Measurements from ENCODE around the gene KRTAP6-1. TPM values are rescaled to one million over a fixed set of nuclear protein-coding genes. Genes with fewer than 3 reads are reported as not detected.

The KRTAP6-1 gene
- total RNA-seq (2014; rRNA removed; shearing (Covaris generic)): not detected in 2 replicates

- Histone ChIP-seq H3K27me3 (ENCODE audit: control insufficient read depth, insufficient read depth, low read length) (no peaks in the 10 kb centered on the region), H3K36me3 (replicated peaks; ENCODE audit: control insufficient read depth, insufficient read depth, low read length) (no peaks in the 10 kb centered on the region), H3K4me3 (ENCODE audit: insufficient read depth, low read depth, low read length) (no peak within 1 kb of the TSS)
- DNase-seq: no peak
Observed at GRCh38 chr21:30613836-30614235, at the start of gene KRTAP6-1. Gene KRTAP6-1 (minus strand): TSS chr21:30613930. CDS start chr21:30613904, 26 bp downstream.

DNA sequence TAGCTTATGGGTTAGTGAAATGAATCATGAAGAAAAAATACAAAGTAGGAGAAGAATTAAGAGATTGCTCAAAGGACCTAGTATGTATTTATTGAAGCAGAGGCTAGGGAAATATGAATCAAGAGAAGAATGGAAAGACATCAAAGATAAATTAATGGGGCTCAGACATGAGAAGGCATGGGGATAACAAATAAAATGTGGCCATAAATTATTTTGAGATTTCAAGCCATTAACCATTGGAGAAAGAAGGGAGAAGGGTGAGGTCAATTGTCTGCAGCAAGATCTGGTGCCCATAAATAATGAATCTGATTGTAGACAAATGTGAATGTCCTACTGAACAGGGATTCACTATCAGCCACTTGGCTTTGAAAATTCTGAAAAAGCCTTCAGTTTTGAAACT lies 39.2 kb upstream of the KRTAP6-1 start:
- no peak for DNase-seq
- no peaks in the 10 kb centered on the region for H3K36me3 ChIP-seq (replicated peaks; ENCODE audit: control insufficient read depth, insufficient read depth, low read length)
- no peak overlapping the region for H3K4me3 ChIP-seq (ENCODE audit: insufficient read depth, low read depth, low read length)
- H3K27me3 ChIP-seq (ENCODE audit: control insufficient read depth, insufficient read depth, low read length): no peaks in the 10 kb centered on the region

DNA sequence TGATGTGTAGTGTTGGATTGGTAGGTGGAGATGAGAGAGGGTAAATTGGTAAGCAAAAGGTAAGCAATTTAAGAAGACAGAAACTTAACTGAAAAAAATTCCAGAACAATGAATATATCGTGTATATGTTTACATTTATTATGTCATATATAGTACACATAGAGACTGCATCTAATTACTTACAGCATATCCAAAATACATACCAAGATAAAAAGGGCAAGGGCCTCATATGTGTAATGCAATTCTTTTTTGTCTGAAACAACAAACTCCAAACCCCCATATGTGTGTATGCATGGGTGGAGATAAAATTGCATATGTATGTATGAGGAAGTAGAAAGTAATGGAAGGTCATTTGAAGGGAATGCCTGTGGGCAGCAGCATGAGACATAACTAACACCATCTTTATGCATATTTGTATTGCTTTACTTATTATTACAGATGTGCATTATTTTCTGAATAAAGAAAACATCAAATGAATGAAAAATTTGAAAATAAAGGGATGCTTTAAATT lies 33.2 kb upstream of the KRTAP6-1 start:
- no peaks in the 10 kb centered on the region for H3K27me3 ChIP-seq (ENCODE audit: control insufficient read depth, insufficient read depth, low read length)
- H3K4me3 ChIP-seq (ENCODE audit: insufficient read depth, low read depth, low read length): no peak overlapping the region
- no peaks in the 10 kb centered on the region for H3K36me3 ChIP-seq (replicated peaks; ENCODE audit: control insufficient read depth, insufficient read depth, low read length)
- no peak for DNase-seq

GRCh38 chr21:30642564-30642963 lies 28.8 kb upstream of the KRTAP6-1 start, which contains the start of gene KRTAP20-3:
Gene KRTAP20-3 (plus strand): TSS chr21:30642864.
- H3K27me3 ChIP-seq (ENCODE audit: control insufficient read depth, insufficient read depth, low read length): no peaks in the 10 kb centered on the region
- no peak for DNase-seq
- H3K36me3 ChIP-seq (replicated peaks; ENCODE audit: control insufficient read depth, insufficient read depth, low read length): no peaks in the 10 kb centered on the region
- no peak within 1 kb of the TSS for H3K4me3 ChIP-seq (ENCODE audit: insufficient read depth, low read depth, low read length)

- H3K36me3 ChIP-seq (replicated peaks; ENCODE audit: control insufficient read depth, insufficient read depth, low read length): no peaks in the 10 kb centered on the region
- H3K27me3 ChIP-seq (ENCODE audit: control insufficient read depth, insufficient read depth, low read length): no peaks in the 10 kb centered on the region
- no peak overlapping the region for H3K4me3 ChIP-seq (ENCODE audit: insufficient read depth, low read depth, low read length)
- DNase-seq: no peak
Observed at GRCh38 chr21:30638686-30639085, 25.0 kb upstream of the KRTAP6-1 start.

DNA sequence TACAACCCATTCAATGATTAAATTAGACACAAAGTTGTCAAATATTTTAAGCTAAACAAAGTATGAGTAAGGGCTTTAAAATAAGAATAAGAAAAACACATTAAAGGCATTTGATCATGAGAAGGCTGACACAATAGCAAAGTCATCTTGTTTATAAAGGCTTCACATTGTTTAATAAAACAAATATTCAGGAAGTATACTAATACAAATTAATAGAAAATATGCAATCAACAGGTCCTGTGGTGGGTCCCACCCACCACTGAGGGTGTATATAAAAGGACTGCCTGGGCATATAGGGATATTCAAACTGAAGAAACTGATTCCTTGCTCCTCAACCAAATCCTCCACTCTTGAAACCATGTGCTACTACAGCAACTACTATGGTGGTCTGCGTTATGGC lies 21.2 kb upstream of the KRTAP6-1 start, which contains the start of gene KRTAP20-2:
Gene KRTAP20-2 (plus strand): TSS at position 301 of the 400 bp plus-strand sequence. CDS start 58 bp downstream, at position 359.
- no peak for DNase-seq
- no peaks in the 10 kb centered on the region for H3K36me3 ChIP-seq (replicated peaks; ENCODE audit: control insufficient read depth, insufficient read depth, low read length)
- H3K4me3 ChIP-seq (ENCODE audit: insufficient read depth, low read depth, low read length): no peak within 1 kb of the TSS
- H3K27me3 ChIP-seq (ENCODE audit: control insufficient read depth, insufficient read depth, low read length): no peaks in the 10 kb centered on the region

DNA sequence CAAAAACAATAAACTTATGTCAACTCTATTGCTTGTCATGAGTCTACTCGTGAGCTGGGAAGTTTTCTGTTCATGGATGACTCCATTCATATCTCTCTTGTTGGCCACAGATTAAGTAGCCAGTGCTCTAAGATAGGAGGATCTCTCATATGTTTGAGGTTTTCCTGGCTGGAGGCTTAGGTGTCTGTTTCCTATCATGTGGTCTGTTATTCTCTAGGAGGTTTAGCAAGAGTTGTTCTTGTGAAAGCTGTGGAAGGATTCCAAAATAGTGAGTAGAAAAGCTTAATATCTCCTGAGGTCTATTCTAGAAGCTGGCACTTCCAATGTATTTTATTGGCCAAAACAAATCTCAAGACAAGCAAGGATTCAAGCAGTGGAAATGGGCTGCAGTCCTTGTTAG lies 15.5 kb upstream of the KRTAP6-1 start:
- no peak for DNase-seq
- no peaks in the 10 kb centered on the region for H3K27me3 ChIP-seq (ENCODE audit: control insufficient read depth, insufficient read depth, low read length)
- H3K36me3 ChIP-seq (replicated peaks; ENCODE audit: control insufficient read depth, insufficient read depth, low read length): no peaks in the 10 kb centered on the region
- H3K4me3 ChIP-seq (ENCODE audit: insufficient read depth, low read depth, low read length): no peak overlapping the region

DNA sequence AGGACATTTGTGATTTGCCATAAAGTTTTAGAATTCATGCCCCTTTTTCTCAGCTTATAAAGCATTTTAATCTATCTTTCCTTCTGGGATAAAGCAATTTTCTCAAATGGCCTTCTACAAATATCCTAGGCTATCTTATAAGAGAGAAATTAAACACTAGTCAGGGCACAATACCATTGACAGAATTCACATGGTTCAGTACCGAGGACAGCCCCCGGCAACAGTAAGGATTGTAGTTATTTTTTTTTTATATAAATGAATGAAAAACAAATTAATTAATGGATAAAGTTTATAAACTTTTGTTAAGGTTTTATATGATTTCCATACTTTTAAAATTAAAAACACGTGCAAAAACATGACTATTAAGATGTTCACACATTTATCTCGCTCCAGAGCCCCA lies 14.4 kb upstream of the KRTAP6-1 start:
- DNase-seq: no peak
- no peaks in the 10 kb centered on the region for H3K27me3 ChIP-seq (ENCODE audit: control insufficient read depth, insufficient read depth, low read length)
- H3K36me3 ChIP-seq (replicated peaks; ENCODE audit: control insufficient read depth, insufficient read depth, low read length): no peaks in the 10 kb centered on the region
- H3K4me3 ChIP-seq (ENCODE audit: insufficient read depth, low read depth, low read length): no peak overlapping the region

- H3K4me3 ChIP-seq (ENCODE audit: insufficient read depth, low read depth, low read length): no peak overlapping the region
Observed at GRCh38 chr21:30625449-30626165, 11.9 kb upstream of the KRTAP6-1 start.

GRCh38 chr21:30623362-30623761 lies 9.6 kb upstream of the KRTAP6-1 start:
- H3K36me3 ChIP-seq (replicated peaks; ENCODE audit: control insufficient read depth, insufficient read depth, low read length): no peaks in the 10 kb centered on the region
- DNase-seq: no peak
- no peak overlapping the region for H3K4me3 ChIP-seq (ENCODE audit: insufficient read depth, low read depth, low read length)
- no peaks in the 10 kb centered on the region for H3K27me3 ChIP-seq (ENCODE audit: control insufficient read depth, insufficient read depth, low read length)

More at GRCh38 chr21:30625449-30626165, 11.9 kb upstream of the KRTAP6-1 start:
- no peak for DNase-seq
- Histone ChIP-seq H3K36me3 (replicated peaks; ENCODE audit: control insufficient read depth, insufficient read depth, low read length) (no peaks in the 10 kb centered on the region), H3K27me3 (ENCODE audit: control insufficient read depth, insufficient read depth, low read length) (no peaks in the 10 kb centered on the region)

DNA sequence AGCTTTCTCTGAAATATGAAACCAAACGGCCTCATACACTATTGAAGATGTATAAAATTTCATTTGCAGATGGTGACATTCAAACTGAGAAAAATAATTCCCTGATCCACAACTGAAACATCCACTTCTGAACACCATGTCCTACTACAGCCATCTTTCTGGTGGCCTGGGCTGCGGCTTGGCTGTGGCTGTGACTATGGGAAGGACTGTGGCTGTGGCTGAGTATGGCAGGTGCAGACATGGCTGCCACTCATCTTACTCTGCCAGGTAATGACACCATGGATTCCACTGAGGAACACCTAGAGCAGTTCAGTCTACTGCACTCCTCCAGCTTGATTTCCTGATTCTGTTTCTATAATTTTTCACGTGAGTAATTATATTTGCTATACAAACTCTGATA lies 6.8 kb upstream of the KRTAP6-1 start, which contains the start of gene KRTAP20-4:
Gene KRTAP20-4 (plus strand): TSS at position 106 of the 400 bp plus-strand sequence.
- Histone ChIP-seq H3K27me3 (ENCODE audit: control insufficient read depth, insufficient read depth, low read length) (no peaks in the 10 kb centered on the region), H3K4me3 (ENCODE audit: insufficient read depth, low read depth, low read length) (no peak within 1 kb of the TSS), H3K36me3 (replicated peaks; ENCODE audit: control insufficient read depth, insufficient read depth, low read length) (no peaks in the 10 kb centered on the region)
- no peak for DNase-seq

DNA sequence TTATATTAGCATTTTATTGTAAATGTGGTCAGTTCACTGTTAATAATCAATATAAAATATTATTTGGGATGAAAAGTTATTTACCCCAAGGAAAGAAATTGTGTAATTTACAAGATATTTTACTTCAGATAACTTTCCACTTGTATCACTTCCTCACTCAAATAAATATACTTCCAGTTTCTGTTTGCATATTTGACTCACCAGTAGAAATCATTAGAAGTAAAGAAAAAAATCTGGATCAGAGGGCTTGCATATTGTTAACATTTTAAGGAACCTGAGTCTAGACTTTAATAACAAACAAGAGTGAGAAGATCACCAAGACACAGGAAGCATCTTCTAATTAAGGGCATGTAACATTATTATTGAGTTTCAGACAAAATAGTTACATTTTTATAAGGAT lies 6.3 kb upstream of the KRTAP6-1 start:
- Histone ChIP-seq H3K4me3 (ENCODE audit: insufficient read depth, low read depth, low read length) (no peak overlapping the region), H3K36me3 (replicated peaks; ENCODE audit: control insufficient read depth, insufficient read depth, low read length) (no peaks in the 10 kb centered on the region), H3K27me3 (ENCODE audit: control insufficient read depth, insufficient read depth, low read length) (no peaks in the 10 kb centered on the region)
- no peak for DNase-seq

- Histone ChIP-seq H3K36me3 (replicated peaks; ENCODE audit: control insufficient read depth, insufficient read depth, low read length) (no peaks in the 10 kb centered on the region), H3K4me3 (ENCODE audit: insufficient read depth, low read depth, low read length) (no peak within 1 kb of the TSS)
- DNase-seq: no peak
Observed at GRCh38 chr21:30616125-30616524, 2.4 kb upstream of the KRTAP6-1 start, which contains the start of gene KRTAP20-1. Gene KRTAP20-1 (plus strand): TSS chr21:30616425. CDS start chr21:30616455, 30 bp downstream.

GRCh38 chr21:30615199-30615598 lies 1.5 kb upstream of the KRTAP6-1 start:
- H3K27me3 ChIP-seq (ENCODE audit: control insufficient read depth, insufficient read depth, low read length): no peaks in the 10 kb centered on the region
- H3K4me3 ChIP-seq (ENCODE audit: insufficient read depth, low read depth, low read length): no peak overlapping the region
- no peak for DNase-seq
- no peaks in the 10 kb centered on the region for H3K36me3 ChIP-seq (replicated peaks; ENCODE audit: control insufficient read depth, insufficient read depth, low read length)

More at GRCh38 chr21:30616125-30616524, 2.4 kb upstream of the KRTAP6-1 start, which contains the start of gene KRTAP20-1:
- H3K27me3 ChIP-seq (ENCODE audit: control insufficient read depth, insufficient read depth, low read length): no peaks in the 10 kb centered on the region

GRCh38 chr21:30612132-30612531 lies 1.6 kb downstream of the KRTAP6-1 start:
- Histone ChIP-seq H3K36me3 (replicated peaks; ENCODE audit: control insufficient read depth, insufficient read depth, low read length) (no peaks in the 10 kb centered on the region), H3K27me3 (ENCODE audit: control insufficient read depth, insufficient read depth, low read length) (no peaks in the 10 kb centered on the region), H3K4me3 (ENCODE audit: insufficient read depth, low read depth, low read length) (no peak overlapping the region)
- DNase-seq: no peak

Measured in H7 (cell line).